HEK293 (cell line): Measurements from ENCODE around the gene CCDC92B.

Experiments
- AEBP2 ChIP-seq: fragments of 450-650 bp; formaldehyde crosslinking; IDR thresholded peaks from 2 replicates; pipeline ENCODE4 v1.5.1; 2016; ENCODE audit warnings: missing biosample characterization, missing genetic modification characterization, borderline replicate concordance
- GLI4 ChIP-seq: fragments of 450-650 bp; formaldehyde crosslinking; IDR thresholded peaks from 2 replicates; pipeline ENCODE4 v1.5.1; 2016; ENCODE audit warnings: missing biosample characterization, missing genetic modification characterization
- GLIS1 ChIP-seq: fragments of 450-650 bp; formaldehyde crosslinking; IDR thresholded peaks from 2 replicates; pipeline ENCODE4 v1.5.1; 2016; ENCODE audit warnings: missing biosample characterization, missing genetic modification characterization
- HOXD13 ChIP-seq: sonication (generic); formaldehyde crosslinking; IDR thresholded peaks from 2 replicates; pipeline ENCODE4 v1.8.0; 2022; ENCODE audit warnings: missing genetic modification reagents, borderline replicate concordance
- KLF1 ChIP-seq: fragments of 450-650 bp; formaldehyde crosslinking; IDR thresholded peaks from 2 replicates; pipeline ENCODE4 v1.5.1; 2016; ENCODE audit warnings: missing biosample characterization, missing genetic modification characterization
- OVOL3 ChIP-seq: fragments of 450-650 bp; formaldehyde crosslinking; IDR thresholded peaks from 2 replicates; pipeline ENCODE4 v1.5.1; 2016; ENCODE audit warnings: missing biosample characterization, missing genetic modification characterization
- PRDM4 ChIP-seq: fragments of 450-650 bp; formaldehyde crosslinking; IDR thresholded peaks from 2 replicates; pipeline ENCODE4 v1.5.1; 2017; ENCODE audit warnings: missing biosample characterization, missing genetic modification characterization
- ZBTB1 ChIP-seq: fragments of 450-650 bp; formaldehyde crosslinking; IDR thresholded peaks from 2 replicates; pipeline ENCODE4 v1.5.1; 2016; ENCODE audit warnings: missing biosample characterization, missing genetic modification characterization
- ZIC2 ChIP-seq: fragments of 450-650 bp; formaldehyde crosslinking; IDR thresholded peaks from 2 replicates; pipeline ENCODE4 v1.5.1; 2016; ENCODE audit warnings: missing biosample characterization, missing genetic modification characterization
- ZNF132 ChIP-seq: fragments of 450-650 bp; formaldehyde crosslinking; IDR thresholded peaks from 2 replicates; pipeline ENCODE4 v1.5.1; 2017; ENCODE audit warnings: missing biosample characterization, missing genetic modification characterization, borderline replicate concordance
- ZNF138 ChIP-seq: fragments of 450-650 bp; formaldehyde crosslinking; IDR thresholded peaks from 2 replicates; pipeline ENCODE4 v1.5.1; 2016; ENCODE audit warnings: missing biosample characterization, missing genetic modification characterization, borderline replicate concordance
- ZNF341 ChIP-seq: fragments of 450-650 bp; formaldehyde crosslinking; IDR thresholded peaks from 2 replicates; pipeline ENCODE4; 2016; ENCODE audit warnings: low read depth, missing biosample characterization, missing genetic modification characterization
- ZNF394 ChIP-seq: fragments of 450-650 bp; formaldehyde crosslinking; IDR thresholded peaks from 2 replicates; pipeline ENCODE4 v1.5.1; 2016; ENCODE audit warnings: missing biosample characterization, missing genetic modification characterization, mild to moderate bottlenecking, moderate library complexity, borderline replicate concordance
- ZNF416 ChIP-seq: fragments of 450-650 bp; formaldehyde crosslinking; IDR thresholded peaks from 2 replicates; pipeline ENCODE4 v1.5.1; 2016; ENCODE audit warnings: missing biosample characterization, missing genetic modification characterization
- ZNF561 ChIP-seq: fragments of 450-650 bp; IDR thresholded peaks from 2 replicates; pipeline ENCODE4 v1.5.1; 2018; ENCODE audit warnings: missing biosample characterization, missing genetic modification characterization, borderline replicate concordance
- ZNF610 ChIP-seq: fragments of 450-650 bp; formaldehyde crosslinking; IDR thresholded peaks from 2 replicates; pipeline ENCODE4 v1.5.1; 2016; ENCODE audit warnings: missing biosample characterization, missing genetic modification characterization, borderline replicate concordance
- ZNF623 ChIP-seq: fragments of 450-650 bp; formaldehyde crosslinking; IDR thresholded peaks from 2 replicates; pipeline ENCODE4 v1.5.1; 2016; ENCODE audit warnings: missing biosample characterization, missing genetic modification characterization
- ZNF707 ChIP-seq: fragments of 450-650 bp; formaldehyde crosslinking; IDR thresholded peaks from 2 replicates; pipeline ENCODE4 v1.5.1; 2016; ENCODE audit warnings: missing biosample characterization, missing genetic modification characterization
- ZSCAN23 ChIP-seq: fragments of 450-650 bp; formaldehyde crosslinking; IDR thresholded peaks from 2 replicates; pipeline ENCODE4 v1.5.1; 2016; ENCODE audit warnings: missing biosample characterization, missing genetic modification characterization
- ZSCAN30 ChIP-seq: fragments of 450-650 bp; IDR thresholded peaks from 2 replicates; pipeline ENCODE4 v1.5.1; 2018; ENCODE audit warnings: missing biosample characterization, mild to moderate bottlenecking, missing genetic modification characterization, moderate library complexity
- ZSCAN4 ChIP-seq: fragments of 450-650 bp; formaldehyde crosslinking; IDR thresholded peaks from 2 replicates; pipeline ENCODE4 v1.5.1; 2017; ENCODE audit warnings: missing biosample characterization, missing genetic modification characterization
- TF ChIP-seq, protein P1 (sequence below): fragments of 450-650 bp; formaldehyde crosslinking; IDR thresholded peaks from 2 replicates; pipeline ENCODE4 v1.5.1; 2016; ENCODE audit warnings: missing biosample characterization, missing genetic modification characterization
- TF ChIP-seq, protein P2 (sequence below): fragments of 450-650 bp; formaldehyde crosslinking; IDR thresholded peaks from 2 replicates; pipeline ENCODE4 v1.5.1; 2017; ENCODE audit warnings: missing biosample characterization, missing genetic modification characterization
- TF ChIP-seq, protein P3 (sequence below): fragments of 450-650 bp; IDR thresholded peaks from 2 replicates; pipeline ENCODE4 v1.5.1; 2018; ENCODE audit warnings: missing biosample characterization, missing genetic modification characterization
- TF ChIP-seq, protein P4 (sequence below): sonication (generic); formaldehyde crosslinking; IDR thresholded peaks from 2 replicates; pipeline ENCODE4 v1.8.1; 2022; ENCODE audit warnings: mild to moderate bottlenecking, moderate library complexity, missing genetic modification reagents
- TF ChIP-seq, protein P5 (sequence below): fragments of 450-650 bp; IDR thresholded peaks from 2 replicates; pipeline ENCODE4 v1.5.1; 2018; ENCODE audit warnings: missing biosample characterization, mild to moderate bottlenecking, missing genetic modification characterization

CCDC92B gene

DNA sequence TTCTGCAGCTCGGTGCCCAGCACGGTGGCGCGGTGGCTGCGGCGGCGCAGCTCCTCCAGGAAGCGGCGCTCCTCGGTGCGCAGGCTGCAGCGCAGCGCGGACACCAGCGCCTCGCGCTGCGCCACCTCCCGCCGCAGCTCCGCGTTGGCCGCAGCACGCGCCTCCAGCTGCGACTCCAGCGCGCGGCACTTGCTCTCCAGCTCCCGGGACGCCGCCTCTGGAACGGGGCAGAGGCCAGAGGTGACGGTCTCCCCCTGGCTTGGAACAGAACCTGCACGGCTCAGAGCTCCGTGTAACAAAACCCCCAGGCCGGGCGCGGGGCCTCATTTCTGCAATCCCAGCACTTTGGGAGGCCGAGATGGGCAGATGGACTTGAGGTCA lies 24.7 kb downstream of the CCDC92B start (continued):
- TF ChIP-seq, protein P1, sequence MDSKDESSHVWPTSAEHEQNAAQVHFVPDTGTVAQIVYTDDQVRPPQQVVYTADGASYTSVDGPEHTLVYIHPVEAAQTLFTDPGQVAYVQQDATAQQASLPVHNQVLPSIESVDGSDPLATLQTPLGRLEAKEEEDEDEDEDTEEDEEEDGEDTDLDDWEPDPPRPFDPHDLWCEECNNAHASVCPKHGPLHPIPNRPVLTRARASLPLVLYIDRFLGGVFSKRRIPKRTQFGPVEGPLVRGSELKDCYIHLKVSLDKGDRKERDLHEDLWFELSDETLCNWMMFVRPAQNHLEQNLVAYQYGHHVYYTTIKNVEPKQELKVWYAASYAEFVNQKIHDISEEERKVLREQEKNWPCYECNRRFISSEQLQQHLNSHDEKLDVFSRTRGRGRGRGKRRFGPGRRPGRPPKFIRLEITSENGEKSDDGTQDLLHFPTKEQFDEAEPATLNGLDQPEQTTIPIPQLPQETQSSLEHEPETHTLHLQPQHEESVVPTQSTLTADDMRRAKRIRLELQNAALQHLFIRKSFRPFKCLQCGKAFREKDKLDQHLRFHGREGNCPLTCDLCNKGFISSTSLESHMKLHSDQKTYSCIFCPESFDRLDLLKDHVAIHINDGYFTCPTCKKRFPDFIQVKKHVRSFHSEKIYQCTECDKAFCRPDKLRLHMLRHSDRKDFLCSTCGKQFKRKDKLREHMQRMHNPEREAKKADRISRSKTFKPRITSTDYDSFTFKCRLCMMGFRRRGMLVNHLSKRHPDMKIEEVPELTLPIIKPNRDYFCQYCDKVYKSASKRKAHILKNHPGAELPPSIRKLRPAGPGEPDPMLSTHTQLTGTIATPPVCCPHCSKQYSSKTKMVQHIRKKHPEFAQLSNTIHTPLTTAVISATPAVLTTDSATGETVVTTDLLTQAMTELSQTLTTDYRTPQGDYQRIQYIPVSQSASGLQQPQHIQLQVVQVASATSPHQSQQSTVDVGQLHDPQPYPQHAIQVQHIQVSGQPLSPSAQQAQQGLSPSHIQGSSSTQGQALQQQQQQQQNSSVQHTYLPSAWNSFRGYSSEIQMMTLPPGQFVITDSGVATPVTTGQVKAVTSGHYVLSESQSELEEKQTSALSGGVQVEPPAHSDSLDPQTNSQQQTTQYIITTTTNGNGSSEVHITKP, result no peak
- no peak for TF ChIP-seq OVOL3 (tag by site-specific recombination)
- peak; percentile 51 for TF ChIP-seq ZIC2
- no peak for TF ChIP-seq ZNF561 (tag by site-specific recombination)
- no peak for TF ChIP-seq ZNF623 (tag by site-specific recombination)
- no peak for TF ChIP-seq AEBP2 (tag by site-specific recombination)
- peak; percentile 32; the same call in 1 of the 2 replicates for TF ChIP-seq ZSCAN30 (tag by site-specific recombination)
- no peak for TF ChIP-seq ZBTB1
- TF ChIP-seq KLF1 (tag by site-specific recombination), result no peak
- no peak for TF ChIP-seq ZNF132 (tag by site-specific recombination)
- no peak for TF ChIP-seq GLI4 (tag by site-specific recombination)
- TF ChIP-seq, protein P2, sequence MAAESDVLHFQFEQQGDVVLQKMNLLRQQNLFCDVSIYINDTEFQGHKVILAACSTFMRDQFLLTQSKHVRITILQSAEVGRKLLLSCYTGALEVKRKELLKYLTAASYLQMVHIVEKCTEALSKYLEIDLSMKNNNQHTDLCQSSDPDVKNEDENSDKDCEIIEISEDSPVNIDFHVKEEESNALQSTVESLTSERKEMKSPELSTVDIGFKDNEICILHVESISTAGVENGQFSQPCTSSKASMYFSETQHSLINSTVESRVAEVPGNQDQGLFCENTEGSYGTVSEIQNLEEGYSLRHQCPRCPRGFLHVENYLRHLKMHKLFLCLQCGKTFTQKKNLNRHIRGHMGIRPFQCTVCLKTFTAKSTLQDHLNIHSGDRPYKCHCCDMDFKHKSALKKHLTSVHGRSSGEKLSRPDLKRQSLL (tag by site-specific recombination), result peak; percentile 74
- TF ChIP-seq HOXD13 (CRISPR knock-in tag), result no peak
- peak; percentile 66 for TF ChIP-seq ZNF341 (tag by site-specific recombination)
- TF ChIP-seq ZNF394 (tag by site-specific recombination), result no peak
- TF ChIP-seq, protein P3, sequence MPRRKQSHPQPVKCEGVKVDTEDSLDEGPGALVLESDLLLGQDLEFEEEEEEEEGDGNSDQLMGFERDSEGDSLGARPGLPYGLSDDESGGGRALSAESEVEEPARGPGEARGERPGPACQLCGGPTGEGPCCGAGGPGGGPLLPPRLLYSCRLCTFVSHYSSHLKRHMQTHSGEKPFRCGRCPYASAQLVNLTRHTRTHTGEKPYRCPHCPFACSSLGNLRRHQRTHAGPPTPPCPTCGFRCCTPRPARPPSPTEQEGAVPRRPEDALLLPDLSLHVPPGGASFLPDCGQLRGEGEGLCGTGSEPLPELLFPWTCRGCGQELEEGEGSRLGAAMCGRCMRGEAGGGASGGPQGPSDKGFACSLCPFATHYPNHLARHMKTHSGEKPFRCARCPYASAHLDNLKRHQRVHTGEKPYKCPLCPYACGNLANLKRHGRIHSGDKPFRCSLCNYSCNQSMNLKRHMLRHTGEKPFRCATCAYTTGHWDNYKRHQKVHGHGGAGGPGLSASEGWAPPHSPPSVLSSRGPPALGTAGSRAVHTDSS, result no peak
- TF ChIP-seq, protein P4, sequence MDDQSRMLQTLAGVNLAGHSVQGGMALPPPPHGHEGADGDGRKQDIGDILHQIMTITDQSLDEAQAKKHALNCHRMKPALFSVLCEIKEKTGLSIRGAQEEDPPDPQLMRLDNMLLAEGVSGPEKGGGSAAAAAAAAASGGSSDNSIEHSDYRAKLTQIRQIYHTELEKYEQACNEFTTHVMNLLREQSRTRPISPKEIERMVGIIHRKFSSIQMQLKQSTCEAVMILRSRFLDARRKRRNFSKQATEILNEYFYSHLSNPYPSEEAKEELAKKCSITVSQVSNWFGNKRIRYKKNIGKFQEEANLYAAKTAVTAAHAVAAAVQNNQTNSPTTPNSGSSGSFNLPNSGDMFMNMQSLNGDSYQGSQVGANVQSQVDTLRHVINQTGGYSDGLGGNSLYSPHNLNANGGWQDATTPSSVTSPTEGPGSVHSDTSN (CRISPR knock-in tag), result peak; percentile 84; the same call in 1 of the 2 replicates
- no peak for TF ChIP-seq PRDM4 (tag by site-specific recombination)
- TF ChIP-seq ZSCAN4 (tag by site-specific recombination), result no peak
- TF ChIP-seq, protein P5, sequence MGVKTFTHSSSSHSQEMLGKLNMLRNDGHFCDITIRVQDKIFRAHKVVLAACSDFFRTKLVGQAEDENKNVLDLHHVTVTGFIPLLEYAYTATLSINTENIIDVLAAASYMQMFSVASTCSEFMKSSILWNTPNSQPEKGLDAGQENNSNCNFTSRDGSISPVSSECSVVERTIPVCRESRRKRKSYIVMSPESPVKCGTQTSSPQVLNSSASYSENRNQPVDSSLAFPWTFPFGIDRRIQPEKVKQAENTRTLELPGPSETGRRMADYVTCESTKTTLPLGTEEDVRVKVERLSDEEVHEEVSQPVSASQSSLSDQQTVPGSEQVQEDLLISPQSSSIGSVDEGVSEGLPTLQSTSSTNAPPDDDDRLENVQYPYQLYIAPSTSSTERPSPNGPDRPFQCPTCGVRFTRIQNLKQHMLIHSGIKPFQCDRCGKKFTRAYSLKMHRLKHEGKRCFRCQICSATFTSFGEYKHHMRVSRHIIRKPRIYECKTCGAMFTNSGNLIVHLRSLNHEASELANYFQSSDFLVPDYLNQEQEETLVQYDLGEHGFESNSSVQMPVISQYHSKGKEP, result peak; percentile 59
- no peak for TF ChIP-seq ZNF138 (tag by site-specific recombination)
- TF ChIP-seq GLIS1 (tag by site-specific recombination), result peak; percentile 95
- no peak for TF ChIP-seq ZSCAN23
- TF ChIP-seq ZNF707 (tag by site-specific recombination), result no peak
- TF ChIP-seq ZNF416 (tag by site-specific recombination), result no peak
- TF ChIP-seq ZNF610 (tag by site-specific recombination), result no peak
